Stimulated activated CD4-positive, alpha-beta T cell treated with anti-CD3 and anti-CD28 coated beads, TNF-alpha, amount 100 ng/mL, for 4 hours (primary cell): ENCODE measurements around the gene GHRH.

Experiments
- DNase-seq, 3 experiments: peaks; one replicate each; pipeline ENCODE4 v3.0.0-alpha.2; 2020; ENCODE audit warnings: low read depth in 3 of 3

The GHRH gene

DNA sequence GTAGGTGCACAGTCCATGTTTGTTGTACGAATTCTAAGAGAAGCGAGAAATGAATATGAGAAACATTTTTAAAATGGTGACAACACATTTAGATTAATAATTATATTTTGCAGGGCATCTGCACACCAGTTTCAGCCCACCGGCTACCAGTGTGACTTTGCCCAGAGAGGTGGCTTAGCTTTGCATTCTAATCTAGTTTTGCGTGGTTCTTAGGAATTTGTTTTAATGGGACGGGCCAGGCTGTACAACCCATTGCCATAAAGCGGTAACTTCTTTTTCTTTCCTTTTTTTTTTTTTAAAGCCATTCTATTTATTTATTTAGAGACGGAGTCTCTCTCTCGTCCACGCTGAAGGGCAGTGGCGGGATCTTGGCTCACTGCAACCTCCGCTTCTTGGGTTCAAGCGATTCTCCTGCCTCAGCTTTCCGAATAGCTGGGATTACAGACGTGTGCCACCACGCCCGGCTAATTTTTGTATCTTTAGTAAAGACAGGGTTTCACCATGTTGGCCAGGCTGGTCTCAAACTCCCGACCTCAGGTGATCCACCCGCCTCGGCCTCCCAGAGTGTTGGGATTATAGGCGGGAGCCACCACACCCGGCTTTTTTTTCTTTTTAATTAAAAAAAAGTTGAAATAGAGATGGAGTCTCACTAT lies 28.7 kb upstream of the GHRH start:
- DNase-seq, result no peak

GRCh38 chr20:37288091-37288490 lies 26.5 kb upstream of the GHRH start:
- no peak for DNase-seq

GRCh38 chr20:37285664-37286374 lies 24.2 kb upstream of the GHRH start:
- no peak for DNase-seq

DNA sequence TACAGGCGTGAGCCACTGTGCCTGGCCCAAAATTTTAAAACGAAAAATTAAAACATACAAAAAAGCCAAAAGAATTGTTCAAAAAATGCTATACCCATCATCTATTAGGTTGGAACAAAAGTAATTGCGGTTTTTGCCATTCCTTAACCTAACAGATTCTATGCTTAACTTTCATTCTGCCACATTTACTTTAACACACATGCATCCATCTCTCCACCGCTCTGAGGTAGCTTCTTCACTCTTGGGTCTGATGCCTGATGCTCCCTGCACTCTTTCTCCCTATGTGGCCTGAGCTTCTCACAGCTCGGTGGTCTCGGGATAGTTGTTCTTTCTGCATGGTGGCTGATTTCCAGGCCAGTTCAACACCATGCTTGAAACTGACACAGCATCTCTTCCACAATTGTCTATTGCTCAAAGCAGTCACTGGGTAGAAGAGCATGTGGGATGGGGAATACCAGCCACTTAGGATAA lies 23.1 kb upstream of the GHRH start:
- no peak for DNase-seq

DNA sequence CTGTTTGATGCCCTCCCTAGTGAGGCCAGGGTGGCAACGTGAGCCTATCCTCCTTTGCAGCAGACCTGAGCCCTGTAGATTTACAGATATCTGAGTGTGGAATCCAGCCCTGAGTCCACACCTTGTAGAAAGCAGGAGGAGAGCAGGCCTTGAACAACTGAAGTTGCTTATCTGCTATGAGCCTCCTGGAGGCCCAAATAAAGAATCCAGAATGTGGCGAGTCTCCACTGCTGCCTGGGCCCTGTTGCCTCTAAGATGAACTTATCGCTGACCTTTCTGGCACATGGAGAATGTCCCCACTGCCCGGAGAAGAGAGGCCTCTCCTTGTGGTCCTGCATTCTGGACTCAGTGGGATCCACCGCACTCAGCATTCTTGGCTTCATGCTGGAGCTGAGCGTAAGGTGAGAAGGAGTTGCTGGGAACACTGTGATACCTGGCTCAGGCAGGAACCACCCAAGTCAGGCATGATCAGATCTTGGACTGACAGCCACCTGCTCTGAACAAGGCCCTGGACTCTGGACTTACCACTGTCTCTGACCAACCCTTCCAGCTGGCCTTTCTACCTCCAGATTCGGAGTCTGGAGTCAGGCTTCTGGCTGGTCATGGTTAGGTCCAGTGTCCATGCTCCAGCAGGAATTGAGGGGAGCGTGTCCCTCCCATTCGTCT lies 22.0 kb upstream of the GHRH start:
- no peak for DNase-seq

DNA sequence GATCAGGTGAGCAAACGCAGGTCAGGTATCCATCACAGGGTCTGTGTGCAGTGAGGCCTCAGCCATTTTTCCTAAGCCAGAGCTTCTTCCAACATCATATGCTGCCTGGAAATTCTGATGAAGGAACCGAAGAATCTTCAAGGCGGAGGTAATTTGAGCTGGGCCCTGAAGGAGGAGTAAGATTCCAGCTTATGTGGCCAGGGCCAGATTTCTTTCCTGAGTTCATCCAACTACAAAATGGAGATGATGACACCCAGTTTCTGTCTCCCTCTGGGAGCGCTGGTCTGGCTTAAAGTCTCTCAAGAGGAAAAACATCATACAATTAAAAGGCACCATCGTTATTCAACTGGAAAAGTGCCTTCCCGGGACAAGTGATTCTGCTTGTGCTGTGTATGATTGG lies 20.9 kb upstream of the GHRH start:
- no peak for DNase-seq

DNA sequence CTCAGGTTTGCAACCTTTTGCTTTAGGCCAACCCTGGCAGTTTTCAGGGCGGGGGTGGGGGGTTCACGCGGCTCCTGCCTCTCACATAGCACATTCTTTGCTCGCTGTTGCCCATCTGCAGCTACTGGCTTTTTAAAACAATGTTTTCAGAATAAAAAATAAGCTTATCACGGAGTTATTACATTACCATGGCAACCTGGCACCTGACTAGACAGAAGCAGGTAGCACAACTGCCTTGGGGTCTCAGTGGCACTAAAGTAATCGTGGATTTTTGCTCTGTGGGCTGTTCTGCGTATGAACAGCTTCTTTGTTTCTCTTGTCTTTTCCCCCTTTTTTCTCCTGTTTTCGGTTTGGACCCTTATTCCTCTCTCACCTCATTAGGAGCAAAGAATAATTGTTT lies 18.8 kb upstream of the GHRH start:
- no peak for DNase-seq

- DNase-seq, result no peak
Measured at GRCh38 chr20:37279820-37280219, 18.2 kb upstream of the GHRH start.

- DNase-seq, result no peak
Measured at GRCh38 chr20:37278966-37279590, 17.5 kb upstream of the GHRH start.

- no peak for DNase-seq
Measured at GRCh38 chr20:37277253-37277593, 15.6 kb upstream of the GHRH start.

GRCh38 chr20:37276494-37277252 lies 15.1 kb upstream of the GHRH start:
- DNase-seq, result no peak

DNA sequence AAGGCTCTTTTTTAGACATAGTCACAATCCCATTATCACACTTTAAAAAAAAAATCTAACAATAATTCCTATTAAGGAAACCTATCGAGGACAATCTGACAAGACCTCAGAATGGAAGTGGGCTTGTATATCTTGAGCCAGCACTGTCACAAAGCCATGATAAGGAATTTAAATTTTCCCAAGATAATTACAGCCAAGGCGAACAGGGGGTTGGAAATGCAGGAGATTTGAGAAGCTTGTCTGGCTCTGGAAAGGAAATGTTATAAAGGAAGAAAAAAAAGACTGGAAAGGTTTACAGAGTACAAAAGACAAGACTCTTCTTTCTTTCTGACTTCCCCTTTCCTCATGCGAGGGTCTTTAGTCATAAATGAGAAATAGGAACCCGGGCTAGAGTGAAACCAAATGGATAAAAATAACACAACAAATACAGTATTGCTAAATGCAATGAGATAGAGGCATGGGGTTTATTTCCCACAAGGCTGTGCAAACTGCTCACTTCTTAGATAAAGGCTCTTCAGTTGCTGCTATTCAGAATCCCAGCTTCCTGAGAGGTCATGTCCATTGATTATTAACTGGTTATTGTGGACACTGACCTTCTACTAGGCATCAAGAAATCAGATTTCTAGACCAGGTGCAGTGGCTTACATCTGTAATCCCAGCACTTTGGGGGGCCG lies 13.4 kb upstream of the GHRH start:
- DNase-seq, result no peak

GRCh38 chr20:37273988-37274387 lies 12.4 kb upstream of the GHRH start:
- no peak for DNase-seq

- no peak for DNase-seq
Measured at GRCh38 chr20:37271421-37271768, 9.8 kb upstream of the GHRH start.

DNA sequence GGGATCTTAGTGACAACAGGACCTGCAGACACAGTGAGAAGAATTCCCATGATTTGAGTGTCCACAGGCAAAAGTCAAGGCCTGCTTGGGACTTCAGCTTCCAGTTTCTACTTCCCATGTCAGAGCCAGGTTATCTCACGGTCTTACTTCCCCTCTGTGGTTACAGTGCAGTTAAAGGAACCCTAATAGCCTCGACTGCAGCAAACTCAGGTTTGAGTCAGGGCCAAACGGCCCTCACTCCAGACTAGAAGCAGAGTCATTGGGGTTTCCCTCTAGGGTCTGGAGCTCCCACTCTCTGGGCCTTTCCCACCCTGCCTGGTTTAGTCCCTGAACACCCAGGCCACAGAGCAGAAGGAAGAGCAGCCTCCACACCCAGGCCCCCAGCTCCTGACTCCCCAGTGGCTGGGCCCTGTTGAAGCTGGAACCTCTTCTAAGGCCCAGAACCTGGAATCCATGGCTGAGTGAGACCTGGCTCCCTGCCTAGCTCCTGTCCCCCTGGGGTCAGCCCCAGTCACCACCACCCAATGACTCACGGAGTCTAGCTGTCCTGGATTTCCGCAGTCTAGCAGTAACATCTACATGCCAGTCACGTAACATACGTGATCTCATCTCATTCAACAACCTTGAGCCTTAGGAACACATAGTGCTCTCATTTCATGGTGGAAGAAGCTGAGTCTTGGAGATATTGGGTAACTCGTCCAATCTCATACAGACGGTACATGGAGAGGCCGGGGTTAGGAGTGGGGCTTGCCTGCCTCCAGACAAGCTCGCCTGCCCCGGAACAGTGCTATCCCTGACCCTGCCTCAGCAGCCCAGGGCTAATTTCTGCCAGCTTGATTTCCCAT lies 9.2 kb upstream of the GHRH start:
- DNase-seq, result no peak

DNA sequence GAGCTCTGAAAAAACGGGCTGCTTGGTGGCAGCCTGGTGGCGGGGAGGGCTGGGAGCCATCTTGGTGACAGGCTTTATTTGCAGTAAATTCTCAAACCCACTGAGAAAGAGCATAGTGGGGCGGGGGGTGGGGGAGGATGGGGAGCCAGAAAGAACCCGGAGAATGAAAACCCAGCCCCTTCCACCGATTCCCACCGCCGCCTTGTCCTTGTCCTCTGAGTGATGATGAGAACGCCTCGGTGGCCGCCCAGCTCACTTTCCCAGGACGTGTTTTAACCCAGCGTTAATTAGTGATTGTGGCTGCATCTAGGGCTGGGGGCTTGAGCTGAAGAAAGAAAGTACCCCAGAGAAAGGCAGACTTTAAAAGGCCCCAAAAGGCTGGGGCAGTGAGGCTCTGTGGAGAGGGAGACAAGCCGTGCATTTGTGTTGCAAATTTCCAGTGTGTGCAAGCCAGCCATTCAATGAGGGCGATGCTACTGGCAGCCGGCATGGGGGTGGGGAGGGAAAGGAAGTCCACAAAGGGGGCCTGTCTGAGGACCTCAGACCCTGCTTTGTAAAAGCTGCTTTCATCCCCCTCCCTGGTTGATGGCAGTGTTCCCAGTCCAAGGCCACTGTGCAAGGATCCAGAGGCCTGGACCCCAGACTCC lies 6.2 kb upstream of the GHRH start:
- DNase-seq, result no peak

- DNase-seq, result no peak
Measured at GRCh38 chr20:37266940-37267666, 5.5 kb upstream of the GHRH start.

DNA sequence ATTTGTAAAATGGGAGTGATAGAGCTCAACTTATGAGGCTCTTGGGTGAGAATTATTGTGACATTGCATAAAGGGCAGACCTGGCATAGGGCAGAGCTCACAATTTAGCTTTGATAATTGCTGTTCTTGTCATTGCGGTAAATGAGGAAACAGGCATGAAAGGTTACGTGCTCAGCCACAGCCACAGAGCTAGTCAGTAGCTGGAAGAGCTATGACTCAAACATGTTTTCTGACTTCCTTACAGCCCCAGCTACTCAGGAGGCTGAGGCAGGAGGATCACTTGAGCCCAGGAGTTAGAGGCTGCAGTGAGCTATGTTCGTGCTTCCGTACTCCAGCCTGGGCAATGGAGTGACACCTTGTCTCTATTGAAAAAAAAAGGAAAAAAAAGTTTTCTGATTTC lies 3.5 kb upstream of the GHRH start:
- DNase-seq, result no peak

DNA sequence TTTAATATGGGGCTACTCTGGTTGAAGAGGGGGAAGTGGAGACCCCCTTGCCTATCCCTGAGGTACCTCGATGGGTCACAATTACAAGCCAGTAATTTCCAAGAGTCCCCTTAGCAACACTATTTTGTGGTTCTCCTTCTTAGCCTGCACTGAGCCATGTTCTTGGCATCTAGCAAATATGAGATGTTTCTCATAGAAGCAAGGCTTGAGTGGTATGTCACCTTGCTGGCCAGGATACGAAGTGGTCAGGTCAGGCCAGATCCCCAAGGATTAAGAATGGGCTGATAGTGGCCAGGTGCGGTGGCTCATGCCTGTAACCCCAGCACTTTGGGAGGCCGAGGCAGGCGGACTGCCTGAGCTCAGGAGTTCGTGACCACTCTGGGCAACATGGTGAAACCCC lies 2.1 kb upstream of the GHRH start:
- no peak for DNase-seq
